SU-DHL-6 (cell line): ENCODE data around the gene ST7L.

Experiments
- EZH2phosphoT487 ChIP-seq: fragments of 200-600 bp; sonication (generic), shearing (Covaris generic); conservative IDR thresholded peaks from 2 replicates; pipeline ENCODE4 v1.6.1; 2018; ENCODE audit warnings: mild to moderate bottlenecking, antibody characterized with exemption, low read length, moderate library complexity, mixed read lengths
- TF ChIP-seq, protein P1 (sequence below): fragments of 200-600 bp; sonication (generic); IDR thresholded peaks from one replicate; pipeline ENCODE4 v1.5.1; 2017; ENCODE audit warnings: antibody characterized with exemption, mild to moderate bottlenecking, low read length, moderate library complexity; ENCODE audit not compliant: insufficient read depth, poor library complexity, severe bottlenecking

DNA sequence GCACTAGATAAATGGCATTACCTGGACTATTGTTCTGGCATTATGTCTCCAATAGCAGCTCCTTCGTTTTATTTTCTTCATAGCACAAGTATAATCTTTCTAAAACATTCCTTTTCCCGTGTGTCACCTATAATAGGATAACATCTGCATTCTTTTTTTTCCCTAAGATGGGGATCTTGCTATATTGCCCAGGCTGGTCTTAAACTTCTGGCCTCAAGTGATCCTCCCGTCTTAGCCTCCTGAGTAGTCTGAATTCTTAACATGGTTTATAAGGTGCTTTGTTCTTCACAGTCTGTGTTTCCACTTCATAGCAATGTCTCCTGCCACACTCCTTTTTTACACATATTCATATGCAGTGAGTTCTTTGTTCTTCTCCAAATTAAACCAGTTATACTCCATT, 46.9 kb upstream of the ST7L start:
- TF ChIP-seq, protein P1, sequence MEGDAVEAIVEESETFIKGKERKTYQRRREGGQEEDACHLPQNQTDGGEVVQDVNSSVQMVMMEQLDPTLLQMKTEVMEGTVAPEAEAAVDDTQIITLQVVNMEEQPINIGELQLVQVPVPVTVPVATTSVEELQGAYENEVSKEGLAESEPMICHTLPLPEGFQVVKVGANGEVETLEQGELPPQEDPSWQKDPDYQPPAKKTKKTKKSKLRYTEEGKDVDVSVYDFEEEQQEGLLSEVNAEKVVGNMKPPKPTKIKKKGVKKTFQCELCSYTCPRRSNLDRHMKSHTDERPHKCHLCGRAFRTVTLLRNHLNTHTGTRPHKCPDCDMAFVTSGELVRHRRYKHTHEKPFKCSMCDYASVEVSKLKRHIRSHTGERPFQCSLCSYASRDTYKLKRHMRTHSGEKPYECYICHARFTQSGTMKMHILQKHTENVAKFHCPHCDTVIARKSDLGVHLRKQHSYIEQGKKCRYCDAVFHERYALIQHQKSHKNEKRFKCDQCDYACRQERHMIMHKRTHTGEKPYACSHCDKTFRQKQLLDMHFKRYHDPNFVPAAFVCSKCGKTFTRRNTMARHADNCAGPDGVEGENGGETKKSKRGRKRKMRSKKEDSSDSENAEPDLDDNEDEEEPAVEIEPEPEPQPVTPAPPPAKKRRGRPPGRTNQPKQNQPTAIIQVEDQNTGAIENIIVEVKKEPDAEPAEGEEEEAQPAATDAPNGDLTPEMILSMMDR: no peak
- TF ChIP-seq EZH2phosphoT487: no peak
